ENCODE data around the gene CPT1B.

The CPT1B gene

GRCh38 chr22:50570861-50571260, 7.4 kb downstream of the CPT1B start:
- no peaks in the 10 kb centered on the region for H3K36me3 ChIP-seq (replicated peaks)
- TF ChIP-seq CTCF (IDR thresholded peaks at IDR 0.05; ENCODE audit: low read depth, low read length, missing control alignments): no peak
- H3K27ac ChIP-seq: no peak overlapping the region
- H3K4me3 ChIP-seq (ENCODE audit: low read depth, low read length): no peak overlapping the region
- in situ Hi-C loops (cut with HindIII; ENCODE audit: low pct_ligation_motif_present, low sequenced_read_pairs): no loop called here
- no peak for DNase-seq
- no peaks in the 10 kb centered on the region for H3K27me3 ChIP-seq (replicated peaks)

GRCh38 chr22:50569896-50570535, 8.2 kb downstream of the CPT1B start:
- no peak for DNase-seq
- no peak overlapping the region for H3K27ac ChIP-seq
- H3K27me3 ChIP-seq (replicated peaks): no peaks in the 10 kb centered on the region
- H3K36me3 ChIP-seq (replicated peaks): no peaks in the 10 kb centered on the region
- in situ Hi-C loops (cut with HindIII; ENCODE audit: low pct_ligation_motif_present, low sequenced_read_pairs): no loop called here
- no peak overlapping the region for H3K4me3 ChIP-seq (ENCODE audit: low read depth, low read length)
- TF ChIP-seq CTCF (IDR thresholded peaks at IDR 0.05; ENCODE audit: low read depth, low read length, missing control alignments): no peak

- Histone ChIP-seq H3K36me3 (replicated peaks) (no peaks in the 10 kb centered on the region), H3K27me3 (replicated peaks) (no peaks in the 10 kb centered on the region), H3K27ac (no peak overlapping the region), H3K4me3 (ENCODE audit: low read depth, low read length) (no peak overlapping the region)
- DNase-seq: no peak
- in situ Hi-C loops (cut with HindIII; ENCODE audit: low pct_ligation_motif_present, low sequenced_read_pairs): no loop called here
- TF ChIP-seq CTCF (IDR thresholded peaks at IDR 0.05; ENCODE audit: low read depth, low read length, missing control alignments): no peak
Measured at GRCh38 chr22:50569041-50569459, 9.2 kb downstream of the CPT1B start.

- DNase-seq: no peak
Measured at GRCh38 chr22:50568626-50569025, 9.6 kb downstream of the CPT1B start.

GRCh38 chr22:50567721-50568252, 10.4 kb downstream of the CPT1B start:
- Histone ChIP-seq H3K4me3 (ENCODE audit: low read depth, low read length) (no peak overlapping the region), H3K36me3 (replicated peaks) (no peaks in the 10 kb centered on the region), H3K27me3 (replicated peaks) (no peaks in the 10 kb centered on the region), H3K27ac (no peak overlapping the region)
- no peak for TF ChIP-seq CTCF (IDR thresholded peaks at IDR 0.05; ENCODE audit: low read depth, low read length, missing control alignments)
- DNase-seq: no peak
- in situ Hi-C loops (cut with HindIII; ENCODE audit: low pct_ligation_motif_present, low sequenced_read_pairs): no loop called here

More at GRCh38 chr22:50568626-50569025, 9.6 kb downstream of the CPT1B start:
- in situ Hi-C loops (cut with HindIII; ENCODE audit: low pct_ligation_motif_present, low sequenced_read_pairs): no loop called here
- no peaks in the 10 kb centered on the region for H3K27me3 ChIP-seq (replicated peaks)
- H3K27ac ChIP-seq: no peak overlapping the region
- H3K36me3 ChIP-seq (replicated peaks): no peaks in the 10 kb centered on the region
- no peak overlapping the region for H3K4me3 ChIP-seq (ENCODE audit: low read depth, low read length)
- no peak for TF ChIP-seq CTCF (IDR thresholded peaks at IDR 0.05; ENCODE audit: low read depth, low read length, missing control alignments)

GRCh38 chr22:50564289-50564688, 13.9 kb downstream of the CPT1B start:
- TF ChIP-seq CTCF (IDR thresholded peaks at IDR 0.05; ENCODE audit: low read depth, low read length, missing control alignments): no peak
- no peaks in the 10 kb centered on the region for H3K27me3 ChIP-seq (replicated peaks)

More at GRCh38 chr22:50564289-50564688, 13.9 kb downstream of the CPT1B start:
- DNase-seq: no peak
- in situ Hi-C loops (cut with HindIII; ENCODE audit: low pct_ligation_motif_present, low sequenced_read_pairs): no loop called here
- no peak overlapping the region for H3K27ac ChIP-seq
- H3K36me3 ChIP-seq (replicated peaks): no peaks in the 10 kb centered on the region
- no peak overlapping the region for H3K4me3 ChIP-seq (ENCODE audit: low read depth, low read length)

Data from brain microvascular endothelial cell (primary cell).